HG03354 (cell line): ENCODE measurements around the gene CYFIP2.
A peak's percentile ranks its signal among the peaks of the same experiment; 100 is the strongest.

Experiments
- ATAC-seq: cut with Tn5 transposase; IDR thresholded peaks from one replicate; pipeline ENCODE4 v1.9.1; 2021; ENCODE audit warnings: mild to moderate bottlenecking; ENCODE audit not compliant: unreplicated experiment, poor library complexity, severe bottlenecking

Gene CYFIP2

DNA sequence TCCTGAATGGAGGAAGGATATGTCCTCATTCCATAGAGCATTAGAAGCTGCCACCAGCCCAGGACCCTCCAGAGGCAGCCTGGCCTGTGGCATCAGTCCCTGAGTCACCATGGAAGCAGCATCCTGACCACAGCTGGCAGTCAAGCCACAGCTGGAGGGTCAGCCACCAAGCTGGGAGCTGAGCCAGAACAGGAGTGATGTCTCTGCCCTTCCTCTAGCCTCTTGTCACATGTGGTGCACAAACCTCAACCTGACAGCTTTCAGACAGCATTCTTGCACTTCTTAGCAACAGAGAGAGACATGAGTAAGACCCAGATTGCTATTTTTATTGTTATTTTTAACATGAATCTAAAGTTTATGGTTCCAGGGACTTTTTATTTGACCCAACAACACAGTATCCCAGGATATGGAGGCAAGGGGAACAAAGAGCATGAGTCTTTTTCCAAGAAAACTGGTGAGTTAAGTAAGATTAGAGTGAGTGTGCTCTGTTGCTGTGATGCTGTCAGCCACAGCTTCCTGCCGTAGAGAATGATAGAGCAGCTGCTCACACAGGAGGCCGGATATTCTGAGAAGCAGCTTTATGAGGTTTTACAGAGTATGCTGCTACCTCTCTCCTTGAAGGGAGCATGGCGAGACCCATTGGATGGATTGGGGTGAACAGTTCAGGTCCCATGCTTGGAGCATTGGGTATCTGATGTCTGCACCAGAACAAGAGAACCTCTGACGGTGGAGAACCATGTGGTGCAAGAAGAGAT is 13.0 kb upstream of the CYFIP2 start:
- ATAC-seq: peak; percentile 94

DNA sequence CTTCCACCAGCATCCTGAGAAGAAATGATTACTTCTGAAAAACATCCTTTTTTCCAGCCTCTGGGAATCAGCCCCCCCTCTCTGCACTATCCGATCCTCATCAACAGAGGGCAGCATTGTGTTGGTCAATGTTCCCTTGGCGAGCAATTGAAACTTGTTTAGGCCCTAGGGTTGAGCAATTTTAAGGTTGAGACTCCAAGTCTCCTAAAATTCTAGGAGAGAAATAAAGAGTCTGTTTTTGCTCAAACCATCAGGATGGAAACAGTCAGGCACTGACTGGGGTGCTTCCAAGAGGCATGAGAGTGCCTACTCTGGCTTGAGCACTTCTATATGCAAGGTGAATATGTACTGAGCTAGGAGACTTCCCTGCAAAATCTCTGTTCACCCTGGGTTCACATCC is 12.4 kb upstream of the CYFIP2 start:
- ATAC-seq: peak; percentile 55

DNA sequence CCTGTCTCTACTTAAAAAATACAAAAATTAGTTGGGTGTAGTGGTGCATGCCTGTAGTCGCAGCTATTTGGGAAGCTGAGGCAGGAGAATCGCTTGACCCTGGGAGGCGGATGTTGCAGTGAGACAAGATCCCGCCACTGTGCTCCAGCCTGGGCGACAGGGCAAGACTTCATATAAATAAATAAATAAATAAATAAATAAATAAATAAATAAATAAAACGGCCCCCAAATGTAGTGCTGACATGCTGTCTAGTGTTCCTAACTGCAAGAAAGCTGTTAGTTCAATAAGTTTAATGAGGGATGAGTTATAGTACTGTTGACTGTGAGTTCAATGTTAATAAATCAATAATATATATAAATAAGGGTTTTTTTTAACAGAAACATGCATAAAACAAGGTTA is 7.5 kb upstream of the CYFIP2 start:
- no peak for ATAC-seq

DNA sequence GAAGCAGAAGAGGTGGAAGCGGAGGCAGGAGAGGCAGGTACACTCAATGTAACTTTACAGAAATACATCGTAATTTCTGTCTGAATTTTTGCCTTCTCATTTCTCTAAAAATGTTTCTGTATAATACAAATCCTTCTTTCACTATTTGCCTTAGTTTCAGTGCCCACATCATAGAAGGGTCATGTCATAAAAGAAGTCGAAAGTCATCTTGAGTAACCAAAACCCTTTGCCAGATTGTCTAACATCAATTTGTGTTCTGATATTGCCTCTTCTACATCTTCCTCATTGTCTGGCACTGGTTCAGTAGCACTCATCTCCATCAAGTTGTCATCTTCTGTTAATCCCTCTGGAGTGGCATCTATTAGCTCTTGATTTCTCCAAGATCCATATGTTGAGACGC is 6.2 kb upstream of the CYFIP2 start:
- no peak for ATAC-seq

DNA sequence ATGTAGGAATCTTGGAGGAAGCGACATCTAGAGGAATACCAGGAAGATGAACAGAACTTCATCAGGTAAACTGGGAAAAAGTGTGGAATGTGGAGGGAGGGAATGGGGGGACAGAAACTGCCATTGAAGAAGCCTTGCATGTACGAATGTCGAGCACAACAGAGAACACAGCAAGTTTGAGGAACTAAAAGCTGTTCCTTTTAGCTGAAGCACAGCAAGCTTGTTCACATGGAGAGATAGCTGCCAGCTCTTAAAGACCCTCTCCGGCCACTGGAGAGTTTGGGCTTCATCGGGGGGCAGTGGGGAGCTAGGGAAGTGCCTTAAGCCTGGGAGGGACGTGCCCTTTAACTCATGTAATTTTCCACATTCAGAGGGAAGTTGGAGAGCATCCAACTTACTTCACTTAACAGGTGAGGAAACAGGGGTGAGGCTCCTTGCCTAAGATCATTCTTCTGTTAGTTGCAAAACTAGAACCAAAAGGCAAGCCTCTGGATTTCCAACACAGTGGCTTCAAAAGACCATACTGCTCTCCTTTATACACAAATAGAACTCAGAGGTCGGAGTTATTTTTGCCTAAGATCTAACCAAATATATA is 2.3 kb upstream of the CYFIP2 start:
- ATAC-seq: no peak

DNA sequence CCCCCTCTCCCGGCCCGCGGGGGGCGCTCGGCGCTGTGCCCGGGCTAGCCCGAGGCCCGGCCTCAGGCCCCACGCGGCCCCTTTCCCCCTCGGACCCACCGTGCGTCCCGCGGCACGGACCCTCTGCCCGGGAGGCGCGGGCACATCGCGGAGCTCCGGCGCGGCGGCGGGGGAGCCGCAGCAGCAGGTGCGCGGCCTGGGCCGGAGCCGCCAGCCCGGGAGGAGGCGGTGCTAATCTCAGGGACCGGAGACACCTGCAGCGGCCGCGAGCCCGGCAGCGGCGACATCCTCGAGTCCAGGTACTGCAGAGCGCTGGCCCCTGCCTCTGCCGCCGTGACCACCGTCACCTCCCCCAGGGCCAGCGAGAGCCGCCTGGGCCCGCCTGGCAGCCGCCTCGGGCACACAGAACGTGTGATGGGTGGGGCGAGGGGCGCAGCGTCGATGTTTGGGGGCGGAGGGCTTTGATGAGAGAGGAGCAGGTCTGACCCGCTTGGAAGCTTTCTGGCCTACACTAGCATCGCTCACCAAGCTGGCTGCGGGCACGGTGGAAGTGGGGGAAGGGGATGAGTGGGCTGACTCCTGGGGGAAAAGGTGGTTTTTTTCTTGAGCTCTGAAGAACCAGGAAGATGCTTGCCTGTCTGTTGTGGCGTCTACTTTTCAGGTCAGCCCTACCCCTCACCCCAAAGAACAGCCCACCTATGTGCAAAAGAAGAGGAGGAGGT is 524 bp downstream of the CYFIP2 start:
- peak; percentile 60 for ATAC-seq

DNA sequence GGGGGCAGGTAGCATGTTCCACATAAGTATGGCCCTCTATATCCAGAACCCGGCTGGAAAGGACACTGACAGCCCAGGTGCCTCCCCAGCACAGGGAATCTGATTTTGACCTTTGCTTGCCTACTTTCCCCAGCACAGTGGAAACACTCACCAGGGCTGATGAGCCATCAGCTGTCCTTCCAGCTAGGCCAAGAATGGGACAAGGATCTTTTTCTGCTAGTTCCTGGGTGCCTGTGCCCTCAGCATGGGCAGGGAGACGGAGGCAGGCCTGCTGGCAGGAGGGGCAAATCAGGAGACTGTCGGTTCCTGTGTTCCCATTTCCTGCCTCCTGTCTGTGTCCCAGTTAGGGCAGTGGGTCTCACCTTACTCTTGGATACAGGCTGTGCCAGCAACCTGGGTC is 1.1 kb downstream of the CYFIP2 start:
- ATAC-seq: no peak

DNA sequence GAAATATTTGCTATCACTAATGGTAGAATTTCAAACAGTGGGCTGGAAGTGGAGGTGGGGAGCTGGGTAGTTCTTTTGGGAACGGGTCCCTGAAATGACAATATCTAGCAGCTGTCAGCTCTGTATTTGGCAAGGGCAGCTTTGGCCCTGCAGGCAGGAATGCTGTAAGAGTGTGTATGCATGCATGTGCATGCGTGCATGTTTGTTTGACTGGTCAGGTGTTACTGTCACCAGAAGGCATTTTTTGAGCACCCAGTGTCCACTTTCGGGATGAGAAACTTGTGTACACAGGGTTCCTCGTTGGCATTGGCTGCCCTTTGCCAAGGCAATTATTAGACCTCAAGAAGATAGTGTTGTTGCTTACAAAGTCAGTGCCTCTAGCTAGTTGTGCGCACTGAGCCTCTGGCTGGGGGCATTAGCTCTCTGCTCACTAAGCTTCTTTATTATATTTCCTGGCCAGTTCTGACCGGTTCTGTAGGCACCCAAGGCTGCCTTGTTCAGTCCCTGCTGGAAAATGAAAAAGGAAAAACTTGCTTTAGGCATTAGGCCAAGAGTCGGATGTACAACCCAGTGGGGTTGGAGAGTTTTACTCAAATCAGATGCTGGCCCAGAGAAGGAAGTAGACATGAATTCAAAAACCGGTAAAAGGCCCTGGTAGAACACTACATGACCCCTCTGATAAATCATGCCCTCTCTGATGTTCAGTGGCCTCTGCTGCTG is 2.0 kb downstream of the CYFIP2 start:
- no peak for ATAC-seq

DNA sequence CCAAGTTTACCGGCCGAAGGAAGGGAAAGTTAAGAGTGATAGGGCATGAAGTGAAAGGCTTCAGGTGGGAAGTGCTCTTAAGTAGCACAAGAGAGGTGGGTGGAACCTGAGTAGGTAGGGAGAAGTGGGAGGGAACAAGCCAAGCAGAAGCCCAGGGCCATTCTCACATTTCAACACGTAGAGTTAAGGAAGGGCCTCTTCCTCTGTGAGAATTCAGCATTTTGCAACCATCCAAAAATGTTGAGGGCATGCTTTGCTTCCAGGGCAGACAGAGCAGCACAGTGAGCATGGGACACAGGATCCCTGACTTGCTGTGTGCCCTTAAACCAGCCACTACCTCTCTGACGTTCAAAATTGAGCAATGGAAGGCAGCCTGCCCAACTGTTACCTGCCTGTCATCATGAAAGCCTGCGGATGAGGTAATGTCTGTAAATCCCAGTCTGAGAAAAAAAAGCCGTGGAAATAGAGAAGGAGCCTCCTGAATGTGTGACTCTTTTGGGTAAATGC is 3.3 kb downstream of the CYFIP2 start:
- no peak for ATAC-seq

DNA sequence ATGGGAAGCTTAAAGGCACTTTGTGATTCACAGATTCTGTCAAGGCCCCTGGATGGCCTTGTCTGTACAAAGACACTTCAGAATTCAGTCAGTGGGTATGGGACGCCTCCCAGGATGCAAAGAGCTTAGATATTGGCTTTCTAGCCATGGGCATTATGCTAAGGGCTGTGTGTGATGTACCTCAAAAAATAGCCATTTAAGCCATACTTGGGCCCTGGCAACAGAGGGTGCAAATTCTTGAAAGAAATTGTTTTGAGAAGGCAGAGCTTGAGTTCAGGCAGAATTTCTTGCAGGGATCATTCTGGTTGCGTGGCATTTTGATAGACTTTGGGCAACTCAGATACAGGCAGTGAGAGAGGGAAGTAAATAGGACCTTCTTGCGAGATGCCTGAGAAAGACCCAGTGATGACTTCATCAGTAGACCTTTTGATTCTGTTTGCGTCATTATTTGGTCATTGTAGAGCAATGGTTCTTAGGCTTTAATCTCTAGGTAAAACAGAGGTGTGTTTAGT is 3.9 kb downstream of the CYFIP2 start:
- ATAC-seq: no peak

DNA sequence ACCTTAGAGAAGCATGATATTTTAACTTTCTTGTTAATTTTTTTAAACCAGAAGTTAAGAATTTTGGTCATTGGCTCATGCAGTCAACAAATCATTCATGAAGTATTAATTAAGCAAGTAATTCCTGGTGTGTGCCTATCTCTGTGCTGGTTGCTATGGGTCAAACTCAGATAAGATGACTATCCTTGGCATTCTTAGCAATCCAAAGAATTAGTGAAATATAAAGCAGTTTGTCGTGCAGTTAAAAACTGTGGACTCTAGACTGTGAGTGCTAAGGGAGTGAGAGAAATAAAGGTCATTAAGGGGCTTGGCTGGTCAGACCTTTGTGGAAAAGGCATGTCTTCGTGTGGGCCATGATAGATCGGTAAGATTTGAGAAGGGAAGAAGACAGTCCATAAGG is 4.8 kb downstream of the CYFIP2 start:
- ATAC-seq: no peak

DNA sequence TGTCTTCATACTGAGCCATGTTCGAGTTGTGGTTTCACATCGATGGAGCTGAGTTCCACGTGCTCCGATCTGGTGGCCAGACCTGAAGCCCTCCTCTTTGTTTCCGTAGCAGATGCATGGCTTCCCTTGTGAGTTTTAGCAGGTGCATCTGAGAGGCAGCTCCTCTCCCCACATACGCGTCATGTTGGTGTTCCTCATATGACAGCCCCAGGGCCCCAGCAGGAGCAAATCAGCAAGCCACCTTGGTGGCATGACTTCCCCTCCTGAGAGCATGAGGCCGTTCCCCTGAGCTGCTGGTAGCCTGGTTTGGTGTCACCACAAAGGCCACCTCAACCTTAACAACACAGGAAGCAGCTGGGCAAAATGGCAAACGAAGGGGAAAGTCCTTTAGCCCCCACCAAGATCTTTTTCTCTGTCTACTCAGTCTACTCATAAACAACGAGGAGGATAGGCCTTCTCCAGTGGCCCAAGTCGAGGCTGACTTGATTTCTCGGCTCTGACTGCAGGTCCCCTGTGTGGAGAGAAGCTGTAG is 5.9 kb downstream of the CYFIP2 start:
- peak; percentile 90 for ATAC-seq

DNA sequence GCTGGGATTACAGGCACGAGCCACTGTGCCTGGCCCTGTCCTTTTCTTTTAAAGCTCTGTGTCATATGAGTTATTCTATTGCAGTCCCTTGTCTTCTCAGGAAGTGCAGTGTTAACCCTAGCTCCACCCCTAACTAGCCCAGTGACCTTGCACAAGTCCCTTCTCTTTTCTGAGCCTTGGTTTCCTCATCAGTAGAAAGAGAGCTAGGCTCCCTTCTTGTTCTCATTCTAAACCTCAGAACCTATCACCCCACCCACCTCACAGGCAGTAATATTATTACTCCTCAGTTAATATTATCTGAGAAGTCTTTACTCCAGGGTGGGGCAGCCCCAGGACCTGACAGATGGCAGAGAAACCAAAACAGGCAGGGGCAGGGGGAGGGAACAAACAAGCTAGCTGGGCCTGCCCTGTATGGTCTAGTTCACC is 7.2 kb downstream of the CYFIP2 start:
- peak; percentile 52 for ATAC-seq

DNA sequence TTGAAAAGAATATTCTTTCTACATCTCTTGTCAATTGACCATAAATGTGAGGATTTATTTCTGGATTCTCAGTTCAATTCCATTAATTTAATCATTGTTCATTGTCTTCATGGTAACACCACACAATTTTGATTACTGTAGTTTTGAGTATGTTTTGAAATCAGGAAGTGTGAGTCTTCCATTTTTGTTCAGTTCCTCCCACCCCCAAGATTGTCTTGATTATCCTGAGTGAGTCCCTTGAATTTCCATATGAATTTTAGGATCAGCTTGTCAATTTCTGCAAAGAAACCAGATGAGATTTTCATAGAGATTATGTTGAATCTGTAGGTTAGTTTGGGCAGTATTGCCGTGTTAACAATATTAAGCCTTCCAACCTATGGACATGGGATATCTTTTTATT is 9.5 kb downstream of the CYFIP2 start:
- ATAC-seq: no peak

DNA sequence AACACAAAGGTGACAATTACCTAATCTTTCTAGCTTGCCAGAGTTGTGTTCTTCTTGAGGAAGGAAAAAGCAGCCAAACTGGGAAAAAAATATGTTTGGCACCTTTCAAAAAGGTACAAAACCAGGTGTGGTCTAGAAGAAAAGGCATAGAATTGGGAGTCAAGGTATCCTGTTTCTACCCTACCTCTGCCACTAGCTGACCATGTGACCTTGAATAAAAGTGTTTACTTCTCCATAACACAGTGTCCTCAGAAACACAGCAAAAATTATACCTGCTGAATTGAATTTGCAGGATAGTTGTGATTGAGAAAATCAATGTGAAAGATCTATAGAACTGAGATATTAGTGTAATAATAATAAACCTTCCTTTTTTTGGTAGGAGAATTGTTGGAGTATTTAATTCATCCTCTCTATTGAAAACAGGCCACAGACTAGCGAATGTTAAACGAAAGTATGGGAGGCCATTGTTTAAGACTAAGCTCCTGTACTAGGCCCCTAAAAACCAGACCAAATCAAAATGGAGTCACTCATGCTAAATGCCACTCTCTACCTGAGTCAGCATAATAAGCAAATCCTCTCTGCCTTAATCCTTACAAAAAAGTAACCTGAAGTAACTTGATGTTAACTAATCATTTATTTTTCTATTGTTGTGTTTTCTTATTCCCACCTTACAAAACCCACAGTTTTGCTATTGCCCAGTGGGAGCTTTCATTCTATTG is 12.6 kb downstream of the CYFIP2 start:
- no peak for ATAC-seq

DNA sequence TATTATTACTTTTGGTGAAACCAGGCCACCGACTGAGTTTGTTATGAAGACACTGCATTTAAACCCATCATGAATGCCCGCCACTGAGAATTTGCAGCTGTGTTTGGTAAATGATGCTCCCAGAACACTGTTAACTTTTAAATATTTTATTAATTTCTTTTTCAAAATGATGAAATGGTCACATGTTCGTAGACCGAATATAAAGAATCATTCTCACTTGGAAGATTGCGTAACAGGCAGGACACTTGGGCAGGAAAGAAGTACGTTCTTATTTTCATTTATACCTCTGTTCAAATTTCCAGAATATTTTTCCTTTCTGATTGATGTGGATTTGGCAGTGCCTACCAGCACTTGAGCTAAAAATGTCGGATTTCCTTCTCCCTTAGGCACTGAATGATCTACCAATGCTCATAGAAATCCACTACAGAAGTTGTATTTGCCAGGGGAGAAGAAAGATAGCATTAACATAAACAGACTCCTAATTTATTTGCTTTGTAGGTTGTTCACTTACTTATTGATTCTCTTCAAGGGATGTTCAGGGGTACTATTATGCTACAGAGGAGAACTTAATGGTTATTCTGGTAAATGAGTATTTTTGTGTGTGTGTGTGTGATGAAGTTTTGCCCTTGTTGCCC is 13.8 kb downstream of the CYFIP2 start:
- ATAC-seq: no peak

DNA sequence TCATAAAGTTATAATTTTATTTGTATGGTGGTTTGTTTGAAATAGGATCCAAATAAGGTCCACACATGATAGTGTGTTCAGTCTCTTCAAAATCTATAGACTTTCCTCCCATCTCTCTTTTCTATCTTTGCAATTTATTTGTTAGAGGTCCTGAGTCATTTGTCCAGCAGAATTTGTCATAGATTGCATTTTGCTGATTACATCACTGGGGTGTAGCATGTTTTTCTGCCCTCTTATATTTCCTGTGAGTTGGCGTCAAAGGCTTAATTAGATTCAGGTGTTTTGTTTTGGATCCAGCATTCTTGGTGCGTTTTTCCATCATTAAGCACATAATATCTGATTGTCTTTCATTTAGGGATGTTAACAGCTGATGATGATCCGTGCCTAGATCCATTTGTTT is 15.0 kb downstream of the CYFIP2 start:
- ATAC-seq: no peak

DNA sequence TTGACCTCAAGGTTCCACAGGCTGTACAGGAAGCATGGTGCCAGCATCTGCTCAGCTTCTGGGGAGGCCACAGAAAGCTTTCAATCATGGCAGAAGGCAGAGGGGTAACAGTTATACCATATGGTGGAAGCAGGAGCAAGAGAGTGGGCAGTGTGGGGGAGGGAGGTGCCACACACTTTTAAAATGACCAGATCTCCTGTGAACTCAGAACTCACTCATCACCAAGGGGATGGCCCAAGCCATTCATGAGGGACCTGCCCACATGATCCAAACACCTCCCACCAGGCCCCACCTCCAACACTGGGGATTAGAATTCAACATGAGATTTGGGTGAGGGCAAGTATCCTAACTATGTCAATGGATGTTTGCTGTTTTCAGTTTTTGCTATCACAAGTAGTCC is 16.2 kb downstream of the CYFIP2 start:
- ATAC-seq: no peak

DNA sequence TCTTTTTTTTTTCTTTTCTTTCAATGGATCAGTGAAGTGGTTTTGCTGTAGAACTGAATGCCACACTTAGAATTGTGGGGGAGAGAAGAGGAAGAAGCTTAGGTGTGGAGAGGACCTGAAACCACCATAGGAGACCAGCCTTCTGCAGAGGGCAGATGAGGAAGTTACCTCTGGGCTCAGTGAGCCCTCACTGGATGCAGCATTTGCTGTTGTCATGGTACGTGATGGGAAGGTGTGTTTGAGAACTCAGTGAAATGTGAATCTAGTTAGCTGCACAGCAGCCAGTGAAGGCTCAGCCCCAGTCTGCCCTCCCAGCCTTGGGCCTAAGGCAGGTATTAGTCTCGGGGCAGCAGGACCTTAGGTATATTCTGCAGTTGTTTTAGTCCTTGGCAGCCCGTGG is 17.5 kb downstream of the CYFIP2 start:
- ATAC-seq: peak; percentile 99
